NCI-H187 treated with DMSO at 0.1 percent for 48 hours (cell line): ENCODE data around the gene RIN3.

Experiments
- DNase-seq: peaks from one replicate; lab custom pipeline; 2025; lab: John Stamatoyannopoulos, UW

RIN3 gene

GRCh38 chr14:92600318-92601053, 86.9 kb downstream of the RIN3 start:
- no peak for DNase-seq

- no peak for DNase-seq
These were observed 87.6 kb downstream of the RIN3 start for GRCh38 chr14:92601131-92601710.

GRCh38 chr14:92601757-92602417, 88.3 kb downstream of the RIN3 start:
- no peak for DNase-seq

- no peak for DNase-seq
These were observed 90.0 kb downstream of the RIN3 start for GRCh38 chr14:92603309-92604242.

- DNase-seq, result no peak
These were observed 91.8 kb downstream of the RIN3 start for GRCh38 chr14:92605274-92605940.

- DNase-seq, result no peak
These were observed 93.7 kb downstream of the RIN3 start for GRCh38 chr14:92607251-92607650.

- no peak for DNase-seq
These were observed 94.3 kb downstream of the RIN3 start for GRCh38 chr14:92607702-92608429.

- DNase-seq, result no peak
These were observed 96.4 kb downstream of the RIN3 start for GRCh38 chr14:92609955-92610354.

- no peak for DNase-seq
These were observed 97.3 kb downstream of the RIN3 start for GRCh38 chr14:92610849-92611271.

- DNase-seq, result no peak
These were observed 99.6 kb downstream of the RIN3 start for GRCh38 chr14:92613008-92613658.

GRCh38 chr14:92613681-92614260, 100.2 kb downstream of the RIN3 start:
- DNase-seq, result no peak

- DNase-seq, result no peak
These were observed 101.9 kb downstream of the RIN3 start for GRCh38 chr14:92615451-92615850.

GRCh38 chr14:92616178-92616577, 102.6 kb downstream of the RIN3 start:
- no peak for DNase-seq

- DNase-seq, result no peak
These were observed 104.0 kb downstream of the RIN3 start for GRCh38 chr14:92617581-92617980.

- no peak for DNase-seq
These were observed 106.3 kb downstream of the RIN3 start for GRCh38 chr14:92619671-92620456.

- no peak for DNase-seq
These were observed 108.7 kb downstream of the RIN3 start for GRCh38 chr14:92622311-92622710.

- no peak for DNase-seq
These were observed 111.2 kb downstream of the RIN3 start for GRCh38 chr14:92624764-92625163.

- DNase-seq, result no peak
These were observed 111.6 kb downstream of the RIN3 start for GRCh38 chr14:92625213-92625612.

GRCh38 chr14:92626041-92626440, 112.5 kb downstream of the RIN3 start:
- no peak for DNase-seq
